ENCODE measurements around the gene CSH2.
"Not testable (repeated sequence)": the region's sequence is repeated elsewhere in the genome, so short reads cannot be mapped to it uniquely, and the experiment has no call there.

The CSH2 gene

GRCh38 chr17:63894821-63895220 lies 21.3 kb upstream of the CSH2 start:
- DNase-seq (ENCODE audit: low read depth); H3K4me3 ChIP-seq (ENCODE audit: low read length): not testable (repeated sequence)

- DNase-seq (ENCODE audit: low read depth); H3K4me3 ChIP-seq (ENCODE audit: low read length): not testable (repeated sequence)
Observed at GRCh38 chr17:63894021-63894420, 20.5 kb upstream of the CSH2 start.

- not testable (repeated sequence) for H3K4me3 ChIP-seq (ENCODE audit: low read length)
- DNase-seq (ENCODE audit: low read depth), result peak; percentile 12
Observed at GRCh38 chr17:63892316-63893037, 19.0 kb upstream of the CSH2 start.

- peak; percentile 23 for DNase-seq (ENCODE audit: low read depth)
- H3K4me3 ChIP-seq (ENCODE audit: low read length), result not testable (repeated sequence)
- peak; percentile 39 for TF ChIP-seq CTCF (IDR thresholded peaks at IDR 0.05; ENCODE audit: insufficient read depth, low read depth, low read length, missing control alignments)
Observed at GRCh38 chr17:63889026-63889848, 15.8 kb upstream of the CSH2 start.

- DNase-seq (ENCODE audit: low read depth); H3K4me3 ChIP-seq (ENCODE audit: low read length): not testable (repeated sequence)
Observed at GRCh38 chr17:63885119-63885518, 11.6 kb upstream of the CSH2 start.

- not testable (repeated sequence) for H3K4me3 ChIP-seq (ENCODE audit: low read length); DNase-seq (ENCODE audit: low read depth)
Observed at GRCh38 chr17:63882626-63883126, 9.2 kb upstream of the CSH2 start.

- TF ChIP-seq CTCF (IDR thresholded peaks at IDR 0.05; ENCODE audit: insufficient read depth, low read depth, low read length, missing control alignments), result peak; percentile 70
- H3K4me3 ChIP-seq (ENCODE audit: low read length), result no peak within 1 kb of the TSS
- DNase-seq (ENCODE audit: low read depth), result peak; percentile 65
Observed at GRCh38 chr17:63881935-63882601, 8.6 kb upstream of the CSH2 start, which contains the start of gene GH2. TSS of gene GH2 (minus strand) at chr17:63881944. CDS start at chr17:63881801, 143 bp downstream.

- DNase-seq (ENCODE audit: low read depth); H3K4me3 ChIP-seq (ENCODE audit: low read length): not testable (repeated sequence)
Observed at GRCh38 chr17:63881337-63881736, 7.9 kb upstream of the CSH2 start.

- no peak for DNase-seq (ENCODE audit: low read depth)
- TF ChIP-seq CTCF (IDR thresholded peaks at IDR 0.05; ENCODE audit: insufficient read depth, low read depth, low read length, missing control alignments), result no peak
- no peak overlapping the region for H3K4me3 ChIP-seq (ENCODE audit: low read length)
Observed at GRCh38 chr17:63880706-63881105, 7.2 kb upstream of the CSH2 start.

GRCh38 chr17:63878413-63878812 lies 4.9 kb upstream of the CSH2 start:
- not testable (repeated sequence) for DNase-seq (ENCODE audit: low read depth)

GRCh38 chr17:63874693-63875092 lies 1.2 kb upstream of the CSH2 start:
- H3K4me3 ChIP-seq (ENCODE audit: low read length); DNase-seq (ENCODE audit: low read depth): not testable (repeated sequence)

More at GRCh38 chr17:63878413-63878812, 4.9 kb upstream of the CSH2 start:
- not testable (repeated sequence) for H3K4me3 ChIP-seq (ENCODE audit: low read length)

- not testable (repeated sequence) for H3K4me3 ChIP-seq (ENCODE audit: low read length); DNase-seq (ENCODE audit: low read depth)
Observed at GRCh38 chr17:63874061-63874626, 667 bp upstream of the CSH2 start.

- H3K4me3 ChIP-seq (ENCODE audit: low read length); DNase-seq (ENCODE audit: low read depth): not testable (repeated sequence)
Observed at GRCh38 chr17:63871646-63872365, 1.7 kb downstream of the CSH2 start.

GRCh38 chr17:63870292-63870665 lies 3.2 kb downstream of the CSH2 start:
- not testable (repeated sequence) for DNase-seq (ENCODE audit: low read depth); H3K4me3 ChIP-seq (ENCODE audit: low read length)

Measured in epithelial cell of esophagus (primary cell).